Superior temporal gyrus (tissue), 1 donor: ENCODE results near the gene RPL10.

Experiments used
- DNase-seq: peaks from one replicate; pipeline ENCODE4 v3.0.0-alpha.2; 2016; ENCODE audit errors: extremely low spot score

The RPL10 gene

GRCh38 chrX:154430916-154431315 lies 32.7 kb downstream of the RPL10 start:
- no peak for DNase-seq

DNA sequence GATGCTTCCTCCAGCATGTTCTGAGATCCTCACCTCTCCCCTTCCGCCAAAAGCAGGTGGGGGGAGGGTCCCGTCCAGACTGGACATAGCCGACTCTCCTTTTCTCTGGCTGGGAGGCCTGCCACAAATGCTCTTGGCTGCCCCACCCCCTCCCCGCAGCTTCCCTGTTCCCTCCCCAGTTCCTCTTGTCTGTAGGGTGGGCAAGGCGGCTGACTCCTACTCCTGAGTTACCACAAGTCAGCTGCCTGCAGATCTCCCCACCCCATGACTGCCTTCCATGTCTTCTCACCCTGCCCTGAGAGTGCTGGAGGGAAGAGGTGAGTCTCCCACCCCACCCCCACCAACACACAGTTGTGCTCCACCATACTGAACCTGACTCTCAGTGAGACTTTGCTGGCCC lies 33.2 kb downstream of the RPL10 start:
- no peak for DNase-seq

GRCh38 chrX:154432210-154432609 lies 34.0 kb downstream of the RPL10 start:
- DNase-seq: no peak

GRCh38 chrX:154433605-154434004 lies 35.4 kb downstream of the RPL10 start:
- no peak for DNase-seq

DNA sequence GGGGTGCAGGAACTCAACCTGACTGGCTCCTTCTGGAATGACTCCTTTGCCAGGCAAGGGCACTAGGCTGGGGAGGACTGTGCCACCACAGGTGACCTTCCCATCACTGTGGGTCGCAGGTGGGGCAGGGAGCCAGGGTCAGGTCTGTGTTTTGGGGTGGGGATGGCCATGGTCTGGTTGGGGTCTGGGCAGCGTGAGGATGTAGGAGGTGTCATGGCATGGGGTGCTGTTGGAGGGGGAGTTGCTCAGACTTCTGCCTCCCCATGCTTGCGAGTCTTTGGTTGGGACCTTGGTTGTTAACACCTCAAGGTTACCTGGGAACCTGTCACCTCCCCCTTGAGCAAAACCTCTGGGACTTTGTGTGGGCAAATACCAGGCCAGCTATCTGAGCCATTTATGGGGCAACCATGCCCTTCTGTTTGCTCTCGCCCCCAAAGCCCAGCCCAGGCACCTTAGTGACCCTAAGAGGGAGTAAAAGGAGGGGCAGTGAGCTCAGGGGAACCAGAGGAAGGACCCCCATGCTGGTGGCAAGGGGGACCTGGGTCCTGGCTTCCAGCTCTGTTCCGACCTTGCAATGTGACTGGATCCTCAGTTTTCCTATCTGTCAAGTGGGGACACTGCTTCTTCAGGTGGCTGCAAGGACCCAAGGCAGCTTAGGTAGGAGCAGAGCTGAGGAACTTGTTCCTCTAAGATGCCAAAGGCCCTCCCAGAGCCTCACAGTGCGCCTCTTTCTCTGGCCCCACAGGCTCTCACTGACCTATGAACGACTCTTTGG lies 36.4 kb downstream of the RPL10 start:
- DNase-seq: no peak

- no peak for DNase-seq
Observed at GRCh38 chrX:154435171-154435733, 37.1 kb downstream of the RPL10 start.

DNA sequence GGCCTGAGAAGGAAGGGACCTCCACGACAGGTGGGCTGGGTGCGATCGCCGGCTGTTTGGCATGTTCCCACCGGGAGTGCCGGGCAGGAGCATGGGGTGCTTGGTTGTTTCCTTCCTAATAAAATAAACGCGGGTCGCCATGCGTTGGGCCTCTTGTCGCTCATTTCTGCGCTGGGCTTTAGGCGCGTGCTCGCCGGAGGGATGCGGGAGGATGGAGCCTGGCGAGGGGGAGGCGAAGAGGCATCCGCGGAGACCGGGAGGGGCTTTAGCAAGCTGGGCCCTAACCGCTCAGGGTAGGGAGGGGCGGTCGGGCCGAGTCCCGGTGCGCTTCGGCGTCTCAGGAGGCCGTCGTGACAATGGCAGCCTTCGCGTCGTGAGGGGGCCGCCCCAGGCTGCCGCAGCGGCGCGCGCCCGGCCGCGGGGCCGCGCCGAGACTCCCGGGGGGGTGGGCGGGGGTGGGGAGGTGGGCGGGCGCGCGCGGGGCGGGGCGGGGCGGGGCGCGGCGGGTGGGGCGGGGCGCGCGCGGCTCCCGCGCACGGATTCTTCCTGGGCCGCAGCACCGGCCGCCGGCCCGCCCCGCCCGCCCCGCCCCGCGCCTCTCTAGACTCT lies 38.3 kb downstream of the RPL10 start:
- no peak for DNase-seq

DNA sequence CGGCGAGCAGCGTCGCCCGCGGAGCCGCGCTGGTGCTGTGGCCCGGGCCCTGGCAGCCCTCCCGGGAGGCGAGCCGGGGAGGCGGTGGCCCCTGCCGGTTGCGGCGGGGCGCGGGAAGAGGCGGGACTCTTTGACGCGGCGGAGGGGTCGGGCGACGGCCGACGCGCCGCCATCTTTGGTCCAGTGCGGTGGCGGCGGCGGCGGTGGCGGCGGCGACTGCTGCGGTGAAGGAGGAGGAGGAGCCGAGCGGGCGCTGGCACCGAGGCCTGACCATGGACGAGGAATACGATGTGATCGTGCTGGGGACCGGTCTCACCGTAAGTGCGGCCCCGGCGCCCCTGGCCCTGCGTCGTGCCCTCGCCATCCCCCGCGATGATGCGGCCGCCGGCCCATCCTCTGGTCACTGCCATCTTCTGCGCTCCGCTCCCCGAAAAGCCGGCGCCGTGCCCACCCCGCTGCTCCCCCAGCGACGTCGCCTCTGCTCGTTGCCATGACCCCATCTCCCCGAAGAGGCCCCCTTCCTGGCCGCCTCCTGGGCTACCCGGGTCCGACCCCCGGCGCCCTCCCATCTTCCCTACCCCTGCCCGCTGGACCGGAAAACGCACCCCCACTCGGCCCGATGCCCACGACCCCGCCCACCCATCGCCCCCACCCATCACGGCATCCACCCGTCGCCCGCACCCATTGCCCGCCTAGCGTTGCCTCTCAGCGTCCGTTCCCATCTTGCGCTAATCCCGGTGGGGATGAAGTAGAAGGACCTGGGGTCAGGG lies 39.0 kb downstream of the RPL10 start, which contains the start of gene GDI1:
GDI1 (plus strand) TSS at position 172 of the 770 bp plus-strand sequence; CDS start at position 273, 101 bp downstream.
- DNase-seq: no peak

DNA sequence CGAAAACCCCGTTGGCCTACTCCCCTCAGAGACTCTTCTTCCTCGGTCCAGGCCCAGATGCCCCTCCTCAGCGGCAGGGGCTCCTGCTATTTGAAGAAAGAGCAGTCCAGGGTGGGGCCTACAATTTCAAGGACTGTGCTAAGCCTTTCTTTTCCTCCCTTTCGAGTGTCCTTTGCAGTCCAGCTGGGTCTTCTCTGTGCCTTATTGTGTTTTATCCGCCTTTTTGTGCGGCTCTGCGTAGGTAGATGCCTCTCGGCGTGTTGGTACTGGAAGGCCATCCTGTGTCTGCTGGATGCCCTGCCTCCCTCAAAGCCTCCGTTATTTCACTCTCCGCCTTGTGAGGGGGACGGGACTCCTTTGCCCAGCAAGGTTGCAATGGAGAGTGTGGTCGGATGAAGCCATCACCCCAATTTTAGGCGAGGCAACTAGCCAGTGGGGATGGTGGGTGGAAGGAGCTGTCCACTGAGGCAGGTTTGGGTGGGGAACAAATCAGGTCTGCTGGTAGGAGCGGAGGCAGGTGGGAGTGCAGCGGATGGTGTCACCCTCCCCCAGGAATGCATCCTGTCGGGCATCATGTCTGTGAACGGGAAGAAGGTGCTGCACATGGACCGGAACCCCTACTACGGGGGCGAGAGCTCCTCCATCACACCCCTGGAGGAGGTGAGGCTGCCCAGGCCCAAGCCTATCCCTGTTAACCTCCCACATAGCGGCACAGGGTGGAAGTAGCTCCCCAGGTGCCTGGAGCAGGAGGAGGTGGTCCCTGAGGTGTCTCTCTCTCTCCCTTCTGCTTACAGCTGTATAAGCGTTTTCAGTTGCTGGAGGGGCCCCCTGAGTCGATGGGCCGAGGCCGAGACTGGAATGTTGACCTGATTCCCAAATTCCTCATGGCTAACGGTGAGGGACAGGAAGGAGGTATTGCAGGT lies 40.1 kb downstream of the RPL10 start:
- DNase-seq: no peak

DNA sequence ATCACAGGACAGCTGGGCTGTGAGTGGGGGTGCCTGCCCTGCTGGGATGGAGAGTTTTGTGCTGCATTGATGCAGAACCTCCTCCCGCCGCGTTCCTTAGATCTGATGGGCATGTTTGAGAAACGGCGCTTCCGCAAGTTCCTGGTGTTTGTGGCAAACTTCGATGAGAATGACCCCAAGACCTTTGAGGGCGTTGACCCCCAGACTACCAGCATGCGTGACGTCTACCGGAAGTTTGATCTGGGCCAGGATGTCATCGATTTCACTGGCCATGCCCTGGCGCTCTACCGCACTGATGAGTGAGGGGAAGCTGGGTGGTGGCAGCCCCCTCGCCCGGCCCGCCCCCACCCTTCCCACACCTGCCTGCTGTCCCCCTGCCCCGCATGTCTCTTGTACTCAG lies 41.7 kb downstream of the RPL10 start:
- DNase-seq: no peak

GRCh38 chrX:154440623-154441357 lies 42.6 kb downstream of the RPL10 start:
- no peak for DNase-seq

GRCh38 chrX:154441564-154441963 lies 43.4 kb downstream of the RPL10 start:
- DNase-seq: no peak

GRCh38 chrX:154441984-154442707 lies 44.0 kb downstream of the RPL10 start:
- no peak for DNase-seq

DNA sequence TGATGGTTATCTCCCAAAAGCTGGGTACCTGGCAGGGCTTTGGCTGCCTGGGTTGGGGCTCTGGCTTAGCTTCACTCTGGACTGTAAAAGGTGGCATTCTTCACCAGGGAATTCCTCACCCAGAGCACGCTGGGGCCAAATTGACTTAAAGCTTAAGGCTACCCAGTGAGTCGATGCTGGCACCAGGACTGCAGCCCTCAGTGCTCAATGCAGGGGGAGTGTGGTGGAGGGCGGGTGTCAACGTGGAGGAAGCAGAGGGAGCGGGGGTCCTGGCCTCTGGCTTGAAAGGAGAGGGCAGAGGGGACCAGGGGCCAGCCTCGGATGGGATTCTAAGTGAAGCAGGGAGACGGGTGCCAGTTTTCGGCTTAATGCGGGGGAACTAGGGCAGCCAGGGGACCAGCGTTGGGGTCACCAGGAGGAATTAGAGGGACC lies 45.3 kb downstream of the RPL10 start:
- DNase-seq: no peak

- peak; percentile 51 for DNase-seq
Observed at GRCh38 chrX:154443992-154444754, 46.0 kb downstream of the RPL10 start, which contains the start of gene FAM50A. FAM50A (plus strand) TSS chrX:154444141; CDS start chrX:154444236, 95 bp downstream.

DNA sequence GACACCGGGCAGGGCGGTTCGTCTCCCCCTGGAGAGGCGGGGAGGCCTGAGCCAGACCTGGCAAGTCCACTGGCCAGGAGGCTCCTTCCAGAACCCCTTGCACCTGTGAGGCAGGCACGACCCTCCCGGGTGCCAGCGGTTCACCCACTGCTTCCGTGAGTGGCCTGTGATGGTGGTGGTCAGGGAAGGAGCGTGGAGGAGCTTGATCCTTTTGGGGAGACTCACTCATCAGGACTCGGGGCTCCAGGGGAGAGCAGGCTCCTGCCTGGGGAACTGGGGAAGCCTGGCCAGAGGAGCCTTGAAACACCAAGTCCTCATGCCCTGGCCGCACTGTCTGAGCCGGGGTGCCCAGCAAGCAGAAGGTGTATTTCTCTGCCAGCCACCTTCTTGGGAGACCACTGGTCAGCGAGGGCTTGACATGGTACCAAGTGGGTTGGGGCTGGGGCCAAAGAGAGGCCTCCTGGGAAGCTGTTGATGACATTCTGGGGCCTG lies 46.6 kb downstream of the RPL10 start:
- no peak for DNase-seq

DNA sequence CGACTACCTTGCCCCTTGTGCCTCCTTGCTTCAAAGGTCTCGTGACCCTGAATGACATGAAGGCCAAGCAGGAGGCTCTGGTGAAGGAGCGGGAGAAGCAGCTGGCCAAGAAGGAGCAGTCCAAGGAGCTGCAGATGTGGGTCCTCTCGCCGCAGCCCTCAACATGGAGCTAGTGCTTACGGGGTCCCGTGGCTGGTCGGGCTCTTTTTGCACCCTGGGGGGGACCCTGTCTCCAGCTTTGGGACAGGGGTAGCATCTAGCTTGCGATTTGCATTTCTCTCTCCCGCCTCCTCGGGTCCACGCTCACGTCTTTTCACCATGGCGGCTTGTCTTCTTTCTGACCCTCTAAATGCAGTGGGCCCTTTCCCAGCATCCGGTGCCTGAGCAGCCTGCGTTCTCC lies 47.6 kb downstream of the RPL10 start:
- DNase-seq: no peak

GRCh38 chrX:154446430-154446829 lies 48.3 kb downstream of the RPL10 start:
- DNase-seq: no peak

GRCh38 chrX:154448484-154448883 lies 50.3 kb downstream of the RPL10 start:
- no peak for DNase-seq
